GM12891 (cell line): ENCODE measurements around the gene SLC43A3.

Source experiments
- PAX5 ChIP-seq: IDR thresholded peaks from 2 replicates; pipeline ENCODE4 v1.6.1; 2011; ENCODE audit warnings: low read length, moderate library complexity, mild to moderate bottlenecking; ENCODE audit not compliant: insufficient read depth, severe bottlenecking
- POLR2A ChIP-seq: IDR thresholded peaks from 2 replicates; pipeline ENCODE4 v1.6.1; 2011; ENCODE audit warnings: low read depth, low read length, control low read depth
- POLR2AphosphoS5 ChIP-seq: IDR thresholded peaks from 2 replicates; pipeline ENCODE4 v1.6.1; 2011; ENCODE audit warnings: low read depth, low read length, control low read depth
- POU2F2 ChIP-seq: IDR thresholded peaks from 2 replicates; pipeline ENCODE4 v1.6.1; 2011; ENCODE audit warnings: low read depth, mild to moderate bottlenecking, control low read depth, low read length, moderate library complexity
- SPI1 ChIP-seq: IDR thresholded peaks from 2 replicates; pipeline ENCODE4 v1.6.1; 2011; ENCODE audit warnings: low read depth, low read length, control low read depth
- TAF1 ChIP-seq: IDR thresholded peaks from 2 replicates; pipeline ENCODE4 v1.6.1; 2011; ENCODE audit warnings: low read depth, low read length, control low read depth

GRCh38 chr11:57426439-57426928 is 437 bp downstream of the SLC43A3 start:
- TF ChIP-seq POLR2AphosphoS5 (no peak; the same call in 1 of the 2 replicates), POU2F2 (no peak), TAF1 (no peak), SPI1 (no peak), POLR2A (no peak), PAX5 (no peak)
